ENCODE results near the gene BICD2.

BICD2 gene

DNA sequence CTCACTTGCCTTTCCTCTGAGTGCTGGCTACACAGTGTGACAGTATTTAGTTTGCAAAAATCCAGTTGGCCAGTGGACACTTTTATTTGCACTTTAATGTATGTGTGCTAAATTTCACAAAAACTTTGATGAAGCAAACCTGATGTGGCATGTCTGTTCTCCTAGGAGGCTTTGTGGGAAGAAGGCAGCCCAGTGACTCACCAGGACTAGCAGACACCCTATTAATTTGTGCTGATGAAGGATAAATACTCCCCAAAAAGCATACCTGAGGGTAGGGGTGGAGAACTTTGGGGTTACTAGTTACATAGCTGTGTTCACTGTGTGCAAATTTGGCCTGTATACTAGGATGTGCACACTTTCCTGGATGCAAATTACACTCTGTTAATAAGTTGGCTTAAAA, 55.4 kb downstream of the BICD2 start:
- no peak overlapping the region for H3K27ac ChIP-seq
- TF ChIP-seq, protein P1, sequence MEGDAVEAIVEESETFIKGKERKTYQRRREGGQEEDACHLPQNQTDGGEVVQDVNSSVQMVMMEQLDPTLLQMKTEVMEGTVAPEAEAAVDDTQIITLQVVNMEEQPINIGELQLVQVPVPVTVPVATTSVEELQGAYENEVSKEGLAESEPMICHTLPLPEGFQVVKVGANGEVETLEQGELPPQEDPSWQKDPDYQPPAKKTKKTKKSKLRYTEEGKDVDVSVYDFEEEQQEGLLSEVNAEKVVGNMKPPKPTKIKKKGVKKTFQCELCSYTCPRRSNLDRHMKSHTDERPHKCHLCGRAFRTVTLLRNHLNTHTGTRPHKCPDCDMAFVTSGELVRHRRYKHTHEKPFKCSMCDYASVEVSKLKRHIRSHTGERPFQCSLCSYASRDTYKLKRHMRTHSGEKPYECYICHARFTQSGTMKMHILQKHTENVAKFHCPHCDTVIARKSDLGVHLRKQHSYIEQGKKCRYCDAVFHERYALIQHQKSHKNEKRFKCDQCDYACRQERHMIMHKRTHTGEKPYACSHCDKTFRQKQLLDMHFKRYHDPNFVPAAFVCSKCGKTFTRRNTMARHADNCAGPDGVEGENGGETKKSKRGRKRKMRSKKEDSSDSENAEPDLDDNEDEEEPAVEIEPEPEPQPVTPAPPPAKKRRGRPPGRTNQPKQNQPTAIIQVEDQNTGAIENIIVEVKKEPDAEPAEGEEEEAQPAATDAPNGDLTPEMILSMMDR (IDR thresholded peaks at IDR 0.05; ENCODE audit: low read depth, low read length, missing control alignments), result no peak

DNA sequence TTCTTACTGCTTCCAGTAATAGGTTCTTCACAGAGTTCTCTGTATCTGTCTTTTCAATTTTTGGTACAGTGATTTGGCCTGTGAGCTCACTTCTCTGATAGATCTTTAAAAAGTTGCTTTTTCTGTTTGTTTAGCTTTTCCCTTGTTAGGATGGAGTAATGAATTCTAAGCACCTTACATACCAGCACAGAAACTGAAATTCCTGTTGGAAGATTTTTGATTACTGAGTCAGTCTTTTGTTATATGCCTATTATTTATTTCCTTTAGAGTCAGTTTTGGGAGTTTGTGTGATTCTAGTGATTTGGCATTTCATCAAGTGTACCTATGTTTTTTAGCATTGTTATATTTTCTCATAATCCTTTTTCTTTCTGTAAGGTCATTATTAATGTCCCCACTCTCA, 57.1 kb downstream of the BICD2 start:
- Histone ChIP-seq H3K27me3 (replicated peaks) (no peaks in the 10 kb centered on the region), H3K4me3 (ENCODE audit: low read depth, low read length) (no peak overlapping the region), H3K36me3 (replicated peaks) (peaks cover 7% of the 10 kb centered on the region), H3K27ac (no peak overlapping the region)
- DNase-seq, result no peak
- in situ Hi-C loops (cut with HindIII; ENCODE audit: low pct_ligation_motif_present, low sequenced_read_pairs), result loop anchor here (25.0 kb wide), 1 partner anchor 105 kb away; no protein-coding TSS in a partner anchor
- TF ChIP-seq, protein P1 (IDR thresholded peaks at IDR 0.05; ENCODE audit: low read depth, low read length, missing control alignments), result no peak

More for the DNA sequence above, 55.4 kb downstream of the BICD2 start:
- no peak for DNase-seq
- peaks cover 20% of the 10 kb centered on the region for H3K36me3 ChIP-seq (replicated peaks)
- in situ Hi-C loops (cut with HindIII; ENCODE audit: low pct_ligation_motif_present, low sequenced_read_pairs), result loop anchor here (25.0 kb wide), 1 partner anchor 103 kb away; no protein-coding TSS in a partner anchor
- no peak overlapping the region for H3K4me3 ChIP-seq (ENCODE audit: low read depth, low read length)
- no peaks in the 10 kb centered on the region for H3K27me3 ChIP-seq (replicated peaks)

DNA sequence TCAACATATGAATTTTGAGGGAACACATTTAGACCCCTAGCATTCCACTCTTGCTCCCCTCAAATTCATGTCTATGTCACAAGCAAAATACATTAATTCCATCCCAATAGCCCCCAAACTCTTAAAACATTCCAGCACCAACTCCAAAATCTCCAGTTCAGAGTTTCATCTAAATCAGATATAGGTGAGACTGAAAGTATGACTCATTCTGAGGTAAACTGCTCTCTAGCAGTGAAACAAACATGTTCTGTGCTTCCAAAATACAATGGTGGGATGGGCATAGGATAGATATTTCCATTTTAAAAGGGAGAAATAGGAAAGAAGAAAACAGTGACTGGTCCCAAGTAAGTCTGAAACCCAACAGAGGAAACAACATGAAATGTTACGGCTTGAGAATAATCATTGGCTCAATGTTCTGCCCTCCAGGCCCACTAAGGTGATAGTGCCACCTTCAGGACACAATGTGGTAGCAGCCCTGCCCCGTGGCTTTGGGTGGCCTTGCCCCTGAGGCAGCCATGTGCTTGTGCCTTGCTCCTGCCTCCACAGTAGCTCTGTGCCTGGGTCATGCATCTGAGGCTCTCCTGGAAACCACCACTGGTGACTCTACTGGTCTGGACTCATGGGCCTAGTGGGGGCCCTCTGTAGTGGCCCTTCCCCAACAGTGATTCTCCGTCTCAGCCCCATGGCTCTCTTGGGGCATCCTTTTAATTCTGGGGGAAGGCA, 58.3 kb downstream of the BICD2 start:
- Histone ChIP-seq H3K27ac (no peak overlapping the region), H3K27me3 (replicated peaks) (no peaks in the 10 kb centered on the region), H3K36me3 (replicated peaks) (peaks cover 5% of the 10 kb centered on the region), H3K4me3 (ENCODE audit: low read depth, low read length) (no peak overlapping the region)
- TF ChIP-seq, protein P1 (IDR thresholded peaks at IDR 0.05; ENCODE audit: low read depth, low read length, missing control alignments), result peak; percentile 60
- in situ Hi-C loops (cut with HindIII; ENCODE audit: low pct_ligation_motif_present, low sequenced_read_pairs), result loop anchor here (25.0 kb wide), 1 partner anchor 106 kb away; no protein-coding TSS in a partner anchor
- no peak for DNase-seq

DNA sequence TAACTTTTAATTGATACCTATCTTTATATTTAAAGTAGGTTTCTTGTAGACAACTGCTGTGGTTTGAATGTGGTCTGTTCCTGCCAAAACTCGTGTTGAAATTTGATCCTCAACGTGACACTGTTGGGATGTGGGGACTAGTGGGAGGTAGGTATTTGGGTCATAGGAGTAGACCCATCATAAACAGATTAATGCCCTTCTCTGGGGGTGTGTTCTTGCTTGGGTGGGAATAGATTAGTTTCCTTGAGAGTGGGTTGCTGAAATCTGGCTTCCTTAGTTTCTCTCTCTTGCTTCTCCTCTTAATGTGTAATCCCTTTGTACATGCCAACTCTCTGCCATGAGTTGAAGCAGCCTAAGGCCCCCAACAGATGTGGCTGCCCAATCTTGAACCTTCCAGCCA, 60.1 kb downstream of the BICD2 start:
- in situ Hi-C loops (cut with HindIII; ENCODE audit: low pct_ligation_motif_present, low sequenced_read_pairs), result loop anchor here (25.0 kb wide), 1 partner anchor 108 kb away; no protein-coding TSS in a partner anchor
- no peak for DNase-seq
- Histone ChIP-seq H3K36me3 (replicated peaks) (no peaks in the 10 kb centered on the region), H3K27ac (no peak overlapping the region), H3K4me3 (ENCODE audit: low read depth, low read length) (no peak overlapping the region), H3K27me3 (replicated peaks) (no peaks in the 10 kb centered on the region)
- TF ChIP-seq, protein P1 (IDR thresholded peaks at IDR 0.05; ENCODE audit: low read depth, low read length, missing control alignments), result no peak

DNA sequence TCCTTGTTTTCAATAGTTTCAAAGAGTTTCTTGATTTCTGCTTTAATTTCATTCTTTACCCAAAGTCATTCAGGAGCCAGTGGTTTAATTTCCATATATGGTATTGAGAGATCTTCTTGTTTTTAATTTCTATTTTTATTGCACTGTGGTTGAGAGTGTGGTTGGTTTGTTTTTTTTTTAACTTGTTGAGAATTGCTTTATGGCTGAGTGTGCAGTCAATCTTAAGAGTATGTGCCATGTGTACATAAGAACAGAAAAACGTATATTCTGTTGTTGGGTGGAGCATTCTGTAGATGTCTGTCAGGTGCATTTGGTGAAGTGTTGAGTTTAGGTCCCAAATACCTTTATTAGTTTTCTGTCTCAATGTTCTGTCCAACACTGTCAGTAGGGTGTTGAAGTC, 68.0 kb downstream of the BICD2 start:
- in situ Hi-C loops (cut with HindIII; ENCODE audit: low pct_ligation_motif_present, low sequenced_read_pairs), result no loop called here
- DNase-seq, result no peak
- Histone ChIP-seq H3K27me3 (replicated peaks) (no peaks in the 10 kb centered on the region), H3K27ac (no peak overlapping the region), H3K36me3 (replicated peaks) (no peaks in the 10 kb centered on the region), H3K4me3 (ENCODE audit: low read depth, low read length) (no peak overlapping the region)
- TF ChIP-seq, protein P1 (IDR thresholded peaks at IDR 0.05; ENCODE audit: low read depth, low read length, missing control alignments), result no peak

Measured in brain microvascular endothelial cell (primary cell).